Neural cell (in vitro differentiated cells): Measurements from ENCODE around the gene STK40. TPM values are rescaled to one million over a fixed set of nuclear protein-coding genes. Genes with fewer than 3 reads are reported as not detected.

Experiments
- H2AFZ ChIP-seq: fragments of 200-600, 300-800 bp; sonication (generic), shearing (Covaris generic); 2 replicates; pipeline ENCODE4 v1.6.0; 2014; ENCODE audit warnings: low read depth, mild to moderate bottlenecking, antibody characterized with exemption, low read length, moderate library complexity
- H3F3A ChIP-seq: fragments of 200-600 bp; shearing (Covaris generic); 2 replicates; pipeline ENCODE4 v1.6.1; 2016; ENCODE audit warnings: mild to moderate bottlenecking, moderate library complexity, mixed read lengths, antibody characterized with exemption, low read length; ENCODE audit not compliant: insufficient read depth, poor library complexity, severe bottlenecking
- H3K27ac ChIP-seq: fragments of 200-600, 300-800 bp; sonication (generic), shearing (Covaris generic); 2 replicates; pipeline ENCODE4 v1.5.1; 2014; ENCODE audit warnings: mild to moderate bottlenecking, low read length, moderate library complexity
- H3K27me3 ChIP-seq: fragments of 300-800, 200-600 bp; sonication (generic), shearing (Covaris generic); 2 replicates; pipeline ENCODE4 v1.6.0; 2014; ENCODE audit warnings: mild to moderate bottlenecking, low read depth, low read length, moderate library complexity; ENCODE audit not compliant: insufficient read depth
- H3K36me3 ChIP-seq: fragments of 300-800, 200-600 bp; sonication (generic), shearing (Covaris generic); 2 replicates; pipeline ENCODE4 v1.5.1; 2014; ENCODE audit warnings: mild to moderate bottlenecking, antibody characterized with exemption, low read length, moderate library complexity; ENCODE audit not compliant: insufficient read depth
- H3K4me2 ChIP-seq: fragments of 300-800, 200-600 bp; sonication (generic), shearing (Covaris generic); 2 replicates; pipeline ENCODE4 v1.6.0; 2014; ENCODE audit warnings: mild to moderate bottlenecking, low read length
- H3K4me3 ChIP-seq: fragments of 300-800, 200-600 bp; sonication (generic), shearing (Covaris generic); 2 replicates; pipeline ENCODE4 v1.5.1; 2014; ENCODE audit warnings: mild to moderate bottlenecking, low read length, moderate library complexity
- H3K79me2 ChIP-seq: fragments of 200-600 bp; shearing (Covaris generic); replicated peaks from 2 replicates; pipeline ENCODE4 v1.6.0; 2014; ENCODE audit warnings: mild to moderate bottlenecking, low read length, moderate library complexity; ENCODE audit not compliant: insufficient read depth
- H3K9ac ChIP-seq: fragments of 300-800, 200-600 bp; sonication (generic), shearing (Covaris generic); 2 replicates; pipeline ENCODE4 v1.6.1; 2016; ENCODE audit warnings: mild to moderate bottlenecking, low read length, mixed read lengths
- H3K9me2 ChIP-seq: fragments of 200-600 bp; shearing (Covaris generic); 2 replicates; pipeline ENCODE4 v1.6.1; 2016; ENCODE audit warnings: mild to moderate bottlenecking, low read length, mixed read lengths; ENCODE audit not compliant: insufficient read depth
- H3K9me3 ChIP-seq: fragments of 200-600, 300-800 bp; sonication (generic), shearing (Covaris generic); 2 replicates; pipeline ENCODE4 v1.6.1; 2016; ENCODE audit warnings: mild to moderate bottlenecking, mixed run types, low read length, moderate library complexity, mixed read lengths
- H4K20me1 ChIP-seq: fragments of 200-600 bp; shearing (Covaris generic); 2 replicates; pipeline ENCODE4 v1.6.1; 2016; ENCODE audit warnings: mild to moderate bottlenecking, mixed run types; ENCODE audit not compliant: insufficient read depth
- EP300 ChIP-seq: fragments of 450-650 bp; conservative IDR thresholded peaks from 2 replicates; pipeline ENCODE4 v1.6.1; 2014; ENCODE audit warnings: antibody characterized with exemption, mild to moderate bottlenecking, moderate library complexity; ENCODE audit not compliant: poor library complexity, severe bottlenecking
- EZH2 ChIP-seq: fragments of 200-600, 300-800 bp; shearing (Covaris generic), sonication (generic); IDR thresholded peaks from 2 replicates; pipeline ENCODE4 v1.6.1; 2014; ENCODE audit warnings: antibody characterized with exemption, low read length, borderline replicate concordance, mild to moderate bottlenecking; ENCODE audit not compliant: insufficient read depth, poor library complexity, severe bottlenecking
- MXI1 ChIP-seq: fragments of 450-650 bp; conservative IDR thresholded peaks from 2 replicates; pipeline ENCODE4 v1.6.1; 2014; ENCODE audit warnings: antibody characterized with exemption, mild to moderate bottlenecking; ENCODE audit not compliant: poor library complexity, severe bottlenecking
- RAD21 ChIP-seq: fragments of 450-650 bp; conservative IDR thresholded peaks from 2 replicates; pipeline ENCODE4 v1.6.1; 2014; ENCODE audit warnings: antibody characterized with exemption, mild to moderate bottlenecking, moderate library complexity
- SMC3 ChIP-seq: fragments of 450-650 bp; conservative IDR thresholded peaks from 2 replicates; pipeline ENCODE4 v1.6.1; 2014; ENCODE audit warnings: antibody characterized with exemption, mild to moderate bottlenecking, moderate library complexity; ENCODE audit not compliant: poor library complexity
- TAF1 ChIP-seq: IDR thresholded peaks from 2 replicates; pipeline ENCODE4 v1.6.1; 2012; ENCODE audit warnings: low read depth
- polyA plus RNA-seq: library from polyadenylated mRNA; depleted of rRNA; stranded (reverse); fragments of >200 nt; gene quantifications from 2 replicates; pipeline ENCODE4 v1.2.3, GENCODE V29; 2014
- TF ChIP-seq, protein P1 (sequence below): fragments of 450-650 bp; IDR thresholded peaks from 2 replicates; pipeline ENCODE4 v1.5.1; 2014; ENCODE audit warnings: antibody characterized with exemption, mild to moderate bottlenecking, moderate library complexity; ENCODE audit not compliant: poor library complexity, severe bottlenecking

Gene STK40
- polyA plus RNA-seq, 1 donor from 2014 or later: 8.4 TPM

DNA sequence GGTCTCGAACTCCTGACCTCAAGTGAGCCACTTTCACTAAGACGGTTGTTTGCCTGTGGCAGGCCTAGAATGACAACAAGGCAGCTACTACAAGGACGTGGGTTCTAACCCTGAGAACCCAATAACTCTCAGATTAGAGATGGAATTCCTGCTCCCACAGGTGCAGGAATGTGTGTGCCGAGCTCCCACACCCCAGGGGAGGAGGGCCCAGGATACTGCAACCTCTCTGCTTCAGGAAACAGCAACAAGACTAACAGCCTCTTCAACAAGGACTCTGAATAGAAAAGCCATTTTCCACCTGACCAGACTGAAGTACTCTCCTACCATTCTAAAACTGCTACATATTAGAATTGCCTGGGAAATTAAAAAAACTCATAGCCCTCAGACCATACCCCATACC lies 7.1 kb upstream of the STK40 start:
- H3K9me3 ChIP-seq: no peaks in the 10 kb centered on the region
- no peaks in the 10 kb centered on the region for H3K27me3 ChIP-seq
- H3K9me2 ChIP-seq: no peaks in the 10 kb centered on the region
- no peak overlapping the region for H3K4me3 ChIP-seq
- TF ChIP-seq RAD21: no peak
- H3K4me2 ChIP-seq: no peak overlapping the region
- no peak overlapping the region for H3K9ac ChIP-seq
- no peak overlapping the region for H3K27ac ChIP-seq
- no peaks in the 10 kb centered on the region for H3K36me3 ChIP-seq
- H4K20me1 ChIP-seq: no peaks in the 10 kb centered on the region
- H2AFZ ChIP-seq: no peak overlapping the region
- no peaks in the 10 kb centered on the region for H3F3A ChIP-seq
- H3K79me2 ChIP-seq: no peaks in the 10 kb centered on the region

DNA sequence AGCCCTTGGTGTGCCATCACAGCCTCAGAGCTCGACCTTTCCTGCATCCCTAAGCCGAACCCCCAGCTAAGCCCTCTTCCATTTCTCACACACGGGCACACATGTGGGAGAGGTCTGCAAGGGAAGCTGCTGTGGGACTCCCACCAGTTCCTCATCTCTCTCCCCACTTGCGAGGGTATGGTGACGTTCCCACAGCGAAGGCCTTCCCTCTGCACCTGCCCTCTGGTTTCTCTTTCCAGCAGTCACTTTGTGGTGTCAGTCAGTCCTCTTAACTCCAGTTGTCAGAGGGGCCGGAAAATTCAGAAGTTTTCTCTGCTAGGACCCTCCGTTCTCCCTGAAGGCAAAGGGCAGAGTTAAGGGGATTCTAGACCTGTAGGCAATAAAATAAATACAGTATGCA lies 5.5 kb upstream of the STK40 start:
- no peaks in the 10 kb centered on the region for H3K27me3 ChIP-seq
- H3K4me2 ChIP-seq: no peak overlapping the region
- H3K9ac ChIP-seq: no peak overlapping the region
- no peaks in the 10 kb centered on the region for H3K36me3 ChIP-seq
- H2AFZ ChIP-seq: no peak overlapping the region
- H3F3A ChIP-seq: peaks cover 6% of the 10 kb centered on the region
- no peaks in the 10 kb centered on the region for H4K20me1 ChIP-seq
- no peaks in the 10 kb centered on the region for H3K9me3 ChIP-seq
- H3K27ac ChIP-seq: no peak overlapping the region
- H3K4me3 ChIP-seq: no peak overlapping the region
- no peak for TF ChIP-seq MXI1
- TF ChIP-seq EZH2: no peak
- no peak for TF ChIP-seq EP300
- TF ChIP-seq TAF1: no peak
- TF ChIP-seq SMC3: no peak
- no peaks in the 10 kb centered on the region for H3K79me2 ChIP-seq
- H3K9me2 ChIP-seq: no peaks in the 10 kb centered on the region

DNA sequence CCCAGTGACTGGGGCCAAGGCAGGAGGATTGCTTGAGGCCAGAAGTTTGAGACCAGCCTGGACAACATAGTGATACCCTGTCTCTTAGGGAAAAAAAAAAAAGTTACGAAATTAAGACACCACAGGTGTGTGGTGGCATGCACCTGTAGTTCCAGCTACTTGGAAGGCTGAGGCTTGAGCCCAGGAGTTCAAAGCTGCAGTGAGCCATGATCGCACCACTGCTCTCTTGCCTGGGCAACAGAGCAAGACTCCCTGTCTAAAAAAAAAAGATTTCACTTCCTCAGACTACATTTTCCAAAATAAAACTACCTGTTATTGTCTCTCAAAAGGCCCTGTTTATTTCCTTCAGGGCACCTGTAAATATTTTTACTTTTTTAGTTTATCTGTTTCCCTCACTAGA lies 4.7 kb upstream of the STK40 start:
- H3K27ac ChIP-seq: no peak overlapping the region
- H3K27me3 ChIP-seq: no peaks in the 10 kb centered on the region

More for the DNA sequence above, 4.7 kb upstream of the STK40 start:
- Histone ChIP-seq H4K20me1 (no peaks in the 10 kb centered on the region), H3K4me3 (no peak overlapping the region), H3K9ac (no peak overlapping the region), H3K36me3 (no peaks in the 10 kb centered on the region), H3K4me2 (no peak overlapping the region), H3K79me2 (no peaks in the 10 kb centered on the region), H2AFZ (no peak overlapping the region), H3K9me2 (no peaks in the 10 kb centered on the region), H3K9me3 (no peaks in the 10 kb centered on the region), H3F3A (peaks cover 6% of the 10 kb centered on the region)
- TF ChIP-seq TAF1 (no peak), EP300 (no peak), RAD21 (no peak), EZH2 (no peak)
- TF ChIP-seq, protein P1, sequence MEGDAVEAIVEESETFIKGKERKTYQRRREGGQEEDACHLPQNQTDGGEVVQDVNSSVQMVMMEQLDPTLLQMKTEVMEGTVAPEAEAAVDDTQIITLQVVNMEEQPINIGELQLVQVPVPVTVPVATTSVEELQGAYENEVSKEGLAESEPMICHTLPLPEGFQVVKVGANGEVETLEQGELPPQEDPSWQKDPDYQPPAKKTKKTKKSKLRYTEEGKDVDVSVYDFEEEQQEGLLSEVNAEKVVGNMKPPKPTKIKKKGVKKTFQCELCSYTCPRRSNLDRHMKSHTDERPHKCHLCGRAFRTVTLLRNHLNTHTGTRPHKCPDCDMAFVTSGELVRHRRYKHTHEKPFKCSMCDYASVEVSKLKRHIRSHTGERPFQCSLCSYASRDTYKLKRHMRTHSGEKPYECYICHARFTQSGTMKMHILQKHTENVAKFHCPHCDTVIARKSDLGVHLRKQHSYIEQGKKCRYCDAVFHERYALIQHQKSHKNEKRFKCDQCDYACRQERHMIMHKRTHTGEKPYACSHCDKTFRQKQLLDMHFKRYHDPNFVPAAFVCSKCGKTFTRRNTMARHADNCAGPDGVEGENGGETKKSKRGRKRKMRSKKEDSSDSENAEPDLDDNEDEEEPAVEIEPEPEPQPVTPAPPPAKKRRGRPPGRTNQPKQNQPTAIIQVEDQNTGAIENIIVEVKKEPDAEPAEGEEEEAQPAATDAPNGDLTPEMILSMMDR: no peak
